Neural cell (in vitro differentiated cells): Measurements from ENCODE around the gene PTCD2.

Experiments
- POLR2AphosphoS5 ChIP-seq: IDR thresholded peaks from 2 replicates; pipeline ENCODE4 v1.6.1; 2012
- TAF1 ChIP-seq: IDR thresholded peaks from 2 replicates; pipeline ENCODE4 v1.6.1; 2012; ENCODE audit warnings: low read depth
- TF ChIP-seq, protein P1 (sequence below): fragments of 450-650 bp; IDR thresholded peaks from 2 replicates; pipeline ENCODE4 v1.5.1; 2014; ENCODE audit warnings: antibody characterized with exemption, mild to moderate bottlenecking, moderate library complexity; ENCODE audit not compliant: poor library complexity, severe bottlenecking

DNA sequence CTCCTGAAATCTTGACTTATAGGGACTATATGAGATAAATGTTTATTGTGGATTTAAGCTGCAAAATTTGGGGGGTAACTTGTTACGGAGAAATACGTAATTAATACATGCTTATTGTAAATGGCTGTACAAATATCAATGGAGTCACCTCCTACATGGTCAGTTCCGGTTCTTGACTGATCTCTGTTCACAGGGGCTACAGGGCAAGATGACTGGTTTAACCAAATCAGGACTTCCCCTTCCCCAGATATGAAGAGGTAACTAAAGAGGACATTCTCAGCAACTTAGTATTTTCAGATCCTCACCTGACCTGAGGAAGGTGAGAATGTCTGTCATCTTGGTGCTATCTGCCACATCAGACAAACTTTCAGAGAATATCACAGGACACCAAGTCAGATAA, 54.7 kb downstream of the PTCD2 start:
- TF ChIP-seq, protein P1, sequence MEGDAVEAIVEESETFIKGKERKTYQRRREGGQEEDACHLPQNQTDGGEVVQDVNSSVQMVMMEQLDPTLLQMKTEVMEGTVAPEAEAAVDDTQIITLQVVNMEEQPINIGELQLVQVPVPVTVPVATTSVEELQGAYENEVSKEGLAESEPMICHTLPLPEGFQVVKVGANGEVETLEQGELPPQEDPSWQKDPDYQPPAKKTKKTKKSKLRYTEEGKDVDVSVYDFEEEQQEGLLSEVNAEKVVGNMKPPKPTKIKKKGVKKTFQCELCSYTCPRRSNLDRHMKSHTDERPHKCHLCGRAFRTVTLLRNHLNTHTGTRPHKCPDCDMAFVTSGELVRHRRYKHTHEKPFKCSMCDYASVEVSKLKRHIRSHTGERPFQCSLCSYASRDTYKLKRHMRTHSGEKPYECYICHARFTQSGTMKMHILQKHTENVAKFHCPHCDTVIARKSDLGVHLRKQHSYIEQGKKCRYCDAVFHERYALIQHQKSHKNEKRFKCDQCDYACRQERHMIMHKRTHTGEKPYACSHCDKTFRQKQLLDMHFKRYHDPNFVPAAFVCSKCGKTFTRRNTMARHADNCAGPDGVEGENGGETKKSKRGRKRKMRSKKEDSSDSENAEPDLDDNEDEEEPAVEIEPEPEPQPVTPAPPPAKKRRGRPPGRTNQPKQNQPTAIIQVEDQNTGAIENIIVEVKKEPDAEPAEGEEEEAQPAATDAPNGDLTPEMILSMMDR = no peak
- no peak for TF ChIP-seq TAF1
- no peak for TF ChIP-seq POLR2AphosphoS5
